ENCODE data around the gene SAFB. TPM values are rescaled to one million over a fixed set of nuclear protein-coding genes. Genes with fewer than 3 reads are reported as not detected.

The SAFB gene
- total RNA-seq, 4 donors from 2014 or later = 90.5 to 368 (median 185) TPM

DNA sequence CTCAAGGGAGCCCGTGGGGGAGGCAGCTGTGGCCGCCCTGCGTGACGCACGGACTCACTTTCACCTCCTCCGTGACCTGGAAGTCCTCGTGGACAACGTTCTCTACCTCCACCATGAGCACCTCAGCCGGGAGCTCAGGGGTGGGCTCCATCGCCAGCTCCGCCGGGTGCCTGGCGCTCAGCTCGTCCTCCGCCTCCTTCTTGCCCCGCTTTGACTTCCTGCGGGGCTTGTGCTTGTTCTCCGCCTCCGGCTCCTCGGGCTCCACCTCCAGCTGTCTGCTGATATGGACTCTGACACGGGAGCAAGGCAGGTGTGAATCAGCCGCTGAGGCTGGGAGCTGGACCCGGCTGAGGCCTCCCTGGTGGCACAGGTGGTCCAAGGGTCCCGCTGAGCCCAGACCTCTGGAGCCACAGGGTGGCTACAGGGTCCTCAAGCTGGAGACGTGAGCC, 88.9 kb downstream of the SAFB start:
- Histone ChIP-seq H3K36me3 (peaks cover 0 to 45% (median 20%) of the 10 kb centered on the region in 4 donors), H3K4me1 (peaks cover 0 to 3% (median 0%) of the 10 kb centered on the region in 4 donors), H3K27ac (no peak overlapping the region), H3K27me3 (no peaks in the 10 kb centered on the region), H3K9me3 (no peaks in the 10 kb centered on the region), H3K4me3 (no peak overlapping the region)
- in situ Hi-C loops (cut with MboI; ENCODE audit: low pct_ligation_motif_present in 1 of 4, low pct_unique_long_range_greater_than_20kb in 1 of 4, low sequenced_read_pairs in 3 of 4) (no loop called here), intact Hi-C loops (cut with DNase I; ENCODE audit: low total_unique reads) (no loop called here)
- WGBS, 2 donors (ENCODE audit: low coverage in 1 of 2) = 88% methylated on average over 25 of the region's 25 CpGs; no CpG with 5 or more reads in 1 of the 2 donors
- DNase-seq = no peak
- TF ChIP-seq POLR2A (IDR thresholded peaks at IDR 0.05) (no peak), POLR2AphosphoS5 (IDR thresholded peaks at IDR 0.05) (no peak), EP300 (IDR thresholded peaks at IDR 0.05; ENCODE audit: low read depth) (no peak)
- TF ChIP-seq, protein P1, sequence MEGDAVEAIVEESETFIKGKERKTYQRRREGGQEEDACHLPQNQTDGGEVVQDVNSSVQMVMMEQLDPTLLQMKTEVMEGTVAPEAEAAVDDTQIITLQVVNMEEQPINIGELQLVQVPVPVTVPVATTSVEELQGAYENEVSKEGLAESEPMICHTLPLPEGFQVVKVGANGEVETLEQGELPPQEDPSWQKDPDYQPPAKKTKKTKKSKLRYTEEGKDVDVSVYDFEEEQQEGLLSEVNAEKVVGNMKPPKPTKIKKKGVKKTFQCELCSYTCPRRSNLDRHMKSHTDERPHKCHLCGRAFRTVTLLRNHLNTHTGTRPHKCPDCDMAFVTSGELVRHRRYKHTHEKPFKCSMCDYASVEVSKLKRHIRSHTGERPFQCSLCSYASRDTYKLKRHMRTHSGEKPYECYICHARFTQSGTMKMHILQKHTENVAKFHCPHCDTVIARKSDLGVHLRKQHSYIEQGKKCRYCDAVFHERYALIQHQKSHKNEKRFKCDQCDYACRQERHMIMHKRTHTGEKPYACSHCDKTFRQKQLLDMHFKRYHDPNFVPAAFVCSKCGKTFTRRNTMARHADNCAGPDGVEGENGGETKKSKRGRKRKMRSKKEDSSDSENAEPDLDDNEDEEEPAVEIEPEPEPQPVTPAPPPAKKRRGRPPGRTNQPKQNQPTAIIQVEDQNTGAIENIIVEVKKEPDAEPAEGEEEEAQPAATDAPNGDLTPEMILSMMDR (IDR thresholded peaks at IDR 0.05) = no peak

DNA sequence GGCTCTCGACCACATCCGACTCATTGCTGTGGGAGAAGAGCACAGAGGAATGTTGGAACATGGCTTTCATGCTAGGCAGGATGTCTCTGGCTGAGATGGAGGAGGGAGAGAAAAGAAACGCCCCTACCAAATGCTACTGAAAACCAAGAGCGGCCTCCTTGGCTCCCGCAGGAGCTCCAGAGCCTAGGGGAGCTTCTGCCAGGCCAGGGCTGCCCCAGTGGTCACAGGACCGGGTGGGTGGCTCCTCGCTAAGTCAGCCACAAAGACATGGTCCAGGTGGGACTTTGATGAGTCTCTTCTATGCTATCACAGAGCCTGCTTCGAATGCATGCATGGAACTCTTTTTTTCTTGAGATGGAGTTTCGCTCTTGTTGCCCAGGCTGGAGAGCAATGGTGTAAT, 90.3 kb downstream of the SAFB start:
- in situ Hi-C loops (cut with MboI; ENCODE audit: low pct_ligation_motif_present in 1 of 4, low pct_unique_long_range_greater_than_20kb in 1 of 4, low sequenced_read_pairs in 3 of 4) (no loop called here), intact Hi-C loops (cut with DNase I; ENCODE audit: low total_unique reads) (no loop called here)
- Histone ChIP-seq H3K4me1 (peaks cover 3 to 16% (median 4%) of the 10 kb centered on the region in 4 donors), H3K36me3 (peaks cover 0 to 39% (median 18%) of the 10 kb centered on the region in 4 donors), H3K27ac (no peak overlapping the region), H3K9me3 (no peaks in the 10 kb centered on the region), H3K27me3 (no peaks in the 10 kb centered on the region), H3K4me3 (no peak overlapping the region)
- DNase-seq = no peak
- WGBS, 2 donors (ENCODE audit: low coverage in 1 of 2) = 94% methylated on average over 9 of the region's 9 CpGs; no CpG with 5 or more reads in 1 of the 2 donors
- TF ChIP-seq EP300 (IDR thresholded peaks at IDR 0.05; ENCODE audit: low read depth) (no peak), POLR2AphosphoS5 (IDR thresholded peaks at IDR 0.05) (no peak), POLR2A (IDR thresholded peaks at IDR 0.05) (no peak)
- TF ChIP-seq, protein P1 (IDR thresholded peaks at IDR 0.05) = no peak

DNA sequence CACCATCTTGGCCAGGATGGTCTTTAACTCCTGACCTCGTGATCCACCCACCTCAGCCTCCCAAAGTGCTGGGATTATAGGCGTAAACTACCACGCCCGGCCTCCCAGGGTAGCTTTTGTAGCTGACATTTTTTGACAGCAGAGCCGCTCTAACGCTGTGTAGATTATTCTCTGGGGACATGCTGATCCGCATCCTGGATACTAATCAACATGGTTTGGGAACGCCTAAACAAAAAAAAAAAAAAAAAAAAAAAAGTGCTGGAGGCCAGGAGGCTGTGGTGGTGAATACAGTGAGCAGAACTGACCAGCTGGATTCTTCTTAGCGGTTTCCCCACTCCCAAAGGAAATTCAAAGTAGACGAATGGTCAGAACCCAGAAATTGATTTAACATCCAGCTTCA, 91.9 kb downstream of the SAFB start:
- H3K27ac ChIP-seq = no peak overlapping the region
- in situ Hi-C loops (cut with MboI; ENCODE audit: low pct_ligation_motif_present in 1 of 4, low pct_unique_long_range_greater_than_20kb in 1 of 4, low sequenced_read_pairs in 3 of 4) (no loop called here), intact Hi-C loops (cut with DNase I; ENCODE audit: low total_unique reads) (no loop called here)
- no peaks in the 10 kb centered on the region for H3K9me3 ChIP-seq
- no peaks in the 10 kb centered on the region for H3K27me3 ChIP-seq
- DNase-seq = no peak
- 93 to 100% methylated on average over 2 to 10 of the region's 10 CpGs for WGBS, 2 donors (ENCODE audit: low coverage in 1 of 2)
- peaks cover 12 to 27% (median 16%) of the 10 kb centered on the region in 4 donors for H3K4me1 ChIP-seq
- peaks cover 0 to 33% (median 16%) of the 10 kb centered on the region in 4 donors for H3K36me3 ChIP-seq
- TF ChIP-seq POLR2AphosphoS5 (IDR thresholded peaks at IDR 0.05) (no peak), POLR2A (IDR thresholded peaks at IDR 0.05) (no peak), EP300 (IDR thresholded peaks at IDR 0.05; ENCODE audit: low read depth) (no peak)
- TF ChIP-seq, protein P1 (IDR thresholded peaks at IDR 0.05) = no peak
- H3K4me3 ChIP-seq = no peak overlapping the region

DNA sequence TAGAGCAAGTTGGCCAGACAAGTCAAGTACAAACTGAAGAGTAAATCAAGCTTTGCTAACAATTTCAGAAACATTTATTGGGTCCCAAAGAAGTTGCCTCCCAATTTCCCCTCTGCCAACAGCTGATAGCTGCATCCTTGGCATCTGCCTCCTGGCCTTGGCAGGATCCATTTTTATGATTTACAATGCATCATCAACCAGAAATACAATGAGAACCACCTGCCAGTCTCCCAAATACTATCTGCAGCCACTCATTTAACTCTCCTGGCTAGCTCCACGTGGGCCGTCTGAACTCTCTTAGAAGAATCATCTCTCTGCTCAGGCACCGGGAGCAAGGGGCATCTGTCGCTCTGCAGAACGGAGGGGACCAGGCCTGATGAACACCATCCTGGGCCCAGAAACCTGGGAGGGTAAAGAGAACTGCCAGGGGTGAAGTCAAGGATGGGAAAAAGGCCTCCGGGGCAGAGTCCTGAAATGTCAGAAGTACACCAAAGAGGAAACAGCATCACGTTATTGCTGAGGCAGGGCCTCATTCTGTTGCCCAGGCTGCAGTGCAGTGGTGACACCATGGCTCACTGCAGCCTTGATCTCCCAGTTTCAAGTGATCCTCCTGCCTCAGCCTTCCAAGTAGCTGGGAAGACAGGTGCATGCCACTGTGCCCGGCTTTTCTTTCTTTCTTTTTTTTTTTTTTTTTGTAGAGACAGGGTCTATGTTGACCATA, 94.5 kb downstream of the SAFB start:
- in situ Hi-C loops (cut with MboI; ENCODE audit: low pct_ligation_motif_present in 1 of 4, low pct_unique_long_range_greater_than_20kb in 1 of 4, low sequenced_read_pairs in 3 of 4) = no loop called here

More for the DNA sequence above, 94.5 kb downstream of the SAFB start:
- no peak overlapping the region for H3K27ac ChIP-seq
- intact Hi-C loops (cut with DNase I; ENCODE audit: low total_unique reads) = no loop called here
- H3K27me3 ChIP-seq = no peaks in the 10 kb centered on the region
- TF ChIP-seq EP300 (IDR thresholded peaks at IDR 0.05; ENCODE audit: low read depth) (no peak), POLR2A (IDR thresholded peaks at IDR 0.05) (no peak), POLR2AphosphoS5 (IDR thresholded peaks at IDR 0.05) (no peak)
- TF ChIP-seq, protein P1 (IDR thresholded peaks at IDR 0.05) = no peak
- no peak for DNase-seq
- WGBS, 2 donors (ENCODE audit: low coverage in 1 of 2) = 79 to 86% methylated on average over 1 to 8 of the region's 8 CpGs
- H3K9me3 ChIP-seq = no peaks in the 10 kb centered on the region
- no peak overlapping the region for H3K4me3 ChIP-seq
- peaks cover 0 to 15% (median 4%) of the 10 kb centered on the region in 4 donors for H3K36me3 ChIP-seq
- peaks cover 12 to 34% (median 19%) of the 10 kb centered on the region in 4 donors for H3K4me1 ChIP-seq

Small RNA genes lying within 50 kb of the gene (small RNA-seq; reads per million reads assigned to genes)
- gene SNRPEP4 = 0 to 0.24 (median 0) reads per million in 4 donors

Other genes starting within 250 kb of the SAFB start
- not detected for gene ZNRF4, start 167.7 kb upstream of the SAFB start, total RNA-seq
- gene TINCR, start 55.1 kb upstream of the SAFB start, total RNA-seq = 10 to 100 TPM in 3 of 4 donors, not detected in 1; 13.2 to 45.3 (median 22.7) TPM
- 100 to 1,000 TPM in 2 of 4 donors, 10 to 100 TPM in 2; 64.0 to 283 (median 124) TPM for gene SAFB2, start 307 bp upstream of the SAFB start, total RNA-seq
- gene MICOS13, start 57.4 kb downstream of the SAFB start, total RNA-seq = 10 to 100 TPM; 30.3 to 73.5 (median 52.6) TPM
- gene HSD11B1L, start 57.9 kb downstream of the SAFB start, total RNA-seq = 10 to 100 TPM; 10.8 to 30.1 (median 16.6) TPM
- 100 to 1,000 TPM in 3 of 4 donors, 10 to 100 TPM in 1; 87.9 to 636 (median 329) TPM for gene RPL36, start 67.2 kb downstream of the SAFB start, total RNA-seq
- 100 to 1,000 TPM in 1 of 4 donors, 10 to 100 TPM in 3; 28.7 to 164 (median 39.8) TPM for gene LONP1, start 97.1 kb downstream of the SAFB start, total RNA-seq
- gene CATSPERD, start 97.6 kb downstream of the SAFB start, total RNA-seq = not detected
- gene PRR22, start 161.7 kb downstream of the SAFB start, total RNA-seq = 10 to 100 TPM in 1 of 4 donors, 1 to 10 TPM in 3; 1.1 to 10.5 (median 1.6) TPM
- 10 to 100 TPM; 28.3 to 86.6 (median 56.6) TPM for gene DUS3L, start 168.1 kb downstream of the SAFB start, total RNA-seq
- gene NRTN, start 182.0 kb downstream of the SAFB start, total RNA-seq = 1 to 10 TPM in 3 of 4 donors, under 1 TPM in 1; 0.82 to 3.8 (median 1.5) TPM
- gene FUT6, start 216.6 kb downstream of the SAFB start, total RNA-seq = 100 to 1,000 TPM in 2 of 4 donors, 10 to 100 TPM in 2; 71.9 to 251 (median 115) TPM
- 100 to 1,000 TPM; 180 to 222 (median 191) TPM for gene FUT3, start 228.4 kb downstream of the SAFB start, total RNA-seq
- 1 to 10 TPM in 1 of 4 donors, not detected in 3; 4.8 TPM for gene FUT5, start 247.5 kb downstream of the SAFB start, total RNA-seq

Measured in transverse colon (tissue), 4 donors.